Lower lobe of right lung (tissue), 2 donors: ENCODE measurements around the gene SF3A1. TPM values are rescaled to one million over a fixed set of nuclear protein-coding genes. Genes with fewer than 3 reads are reported as not detected.
"Not testable (repeated sequence)": the region's sequence is repeated elsewhere in the genome, so short reads cannot be mapped to it uniquely, and the experiment has no call there.

Experiments used
- ATAC-seq, 2 donors: fragments of 200-7000 bp; cut with Tn5 transposase; one replicate each; pipeline ENCODE4 v1.9.1; 2020 to 2022; ENCODE audit warnings: mild to moderate bottlenecking in 2 of 2, moderate library complexity in 2 of 2
- DNase-seq: peaks from one replicate; pipeline ENCODE4 v3.0.0-alpha.2; 2020
- H3K27ac ChIP-seq: fragments of 200-600 bp; one replicate; pipeline ENCODE4 v1.8.0; 2022
- H3K27me3 ChIP-seq: fragments of 200-600 bp; one replicate; pipeline ENCODE4 v1.8.0; 2022; ENCODE audit warnings: low read depth
- H3K36me3 ChIP-seq: fragments of 200-600 bp; one replicate; pipeline ENCODE4 v1.8.0; 2022; ENCODE audit warnings: mild to moderate bottlenecking
- H3K4me1 ChIP-seq: fragments of 200-600 bp; one replicate; pipeline ENCODE4 v1.8.0; 2022
- H3K4me3 ChIP-seq: fragments of 200-600 bp; one replicate; pipeline ENCODE4 v1.8.0; 2022; ENCODE audit warnings: mild to moderate bottlenecking
- H3K9me3 ChIP-seq: fragments of 200-600 bp; one replicate; pipeline ENCODE4 v1.8.0; 2022
- intact Hi-C: fragments of 100-400 bp; cut with DNase I; formaldehyde crosslinking; loops from one replicate; pipeline ENCODE4 v1.11.0; 2022
- total RNA-seq: library from RNA; stranded (reverse); fragmentation: NEBNext Ultra II Directional; extraction: Animal tissue kit (Norgen Biotek cat#: 25700); gene quantifications from one replicate; pipeline ENCODE4 v1.2.1, GENCODE V29; 2021
- TF ChIP-seq, protein P1 (sequence below): fragments of 200-600 bp; IDR thresholded peaks from one replicate; pipeline ENCODE4 v1.8.0; 2022; ENCODE audit warnings: antibody characterized with exemption, mild to moderate bottlenecking
- donor health status: DM: no; HTN: yes; CAD: no; lungs with severe emphysema.

SF3A1 gene
- total RNA-seq, 1 donor from 2014 or later: 162 TPM

- intact Hi-C loops: no loop called here
- no peak for DNase-seq
- Histone ChIP-seq H3K27ac (no peak overlapping the region), H3K4me1 (peaks cover 18% of the 10 kb centered on the region), H3K4me3 (no peak overlapping the region), H3K36me3 (peaks cover 8% of the 10 kb centered on the region), H3K27me3 (peaks cover 12% of the 10 kb centered on the region), H3K9me3 (no peaks in the 10 kb centered on the region)
- TF ChIP-seq, protein P1, sequence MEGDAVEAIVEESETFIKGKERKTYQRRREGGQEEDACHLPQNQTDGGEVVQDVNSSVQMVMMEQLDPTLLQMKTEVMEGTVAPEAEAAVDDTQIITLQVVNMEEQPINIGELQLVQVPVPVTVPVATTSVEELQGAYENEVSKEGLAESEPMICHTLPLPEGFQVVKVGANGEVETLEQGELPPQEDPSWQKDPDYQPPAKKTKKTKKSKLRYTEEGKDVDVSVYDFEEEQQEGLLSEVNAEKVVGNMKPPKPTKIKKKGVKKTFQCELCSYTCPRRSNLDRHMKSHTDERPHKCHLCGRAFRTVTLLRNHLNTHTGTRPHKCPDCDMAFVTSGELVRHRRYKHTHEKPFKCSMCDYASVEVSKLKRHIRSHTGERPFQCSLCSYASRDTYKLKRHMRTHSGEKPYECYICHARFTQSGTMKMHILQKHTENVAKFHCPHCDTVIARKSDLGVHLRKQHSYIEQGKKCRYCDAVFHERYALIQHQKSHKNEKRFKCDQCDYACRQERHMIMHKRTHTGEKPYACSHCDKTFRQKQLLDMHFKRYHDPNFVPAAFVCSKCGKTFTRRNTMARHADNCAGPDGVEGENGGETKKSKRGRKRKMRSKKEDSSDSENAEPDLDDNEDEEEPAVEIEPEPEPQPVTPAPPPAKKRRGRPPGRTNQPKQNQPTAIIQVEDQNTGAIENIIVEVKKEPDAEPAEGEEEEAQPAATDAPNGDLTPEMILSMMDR: no peak
- ATAC-seq: no peak
Measured at GRCh38 chr22:30402028-30402765, 45.5 kb upstream of the SF3A1 start.

- H3K36me3 ChIP-seq, intact Hi-C loops, H3K9me3 ChIP-seq, ATAC-seq, DNase-seq, H3K4me3 ChIP-seq, H3K27ac ChIP-seq: not testable (repeated sequence)
- Histone ChIP-seq H3K27me3 (peaks cover 22% of the 10 kb centered on the region), H3K4me1 (peaks cover 29% of the 10 kb centered on the region)
Measured at GRCh38 chr22:30401024-30401423, 44.3 kb upstream of the SF3A1 start.

DNA sequence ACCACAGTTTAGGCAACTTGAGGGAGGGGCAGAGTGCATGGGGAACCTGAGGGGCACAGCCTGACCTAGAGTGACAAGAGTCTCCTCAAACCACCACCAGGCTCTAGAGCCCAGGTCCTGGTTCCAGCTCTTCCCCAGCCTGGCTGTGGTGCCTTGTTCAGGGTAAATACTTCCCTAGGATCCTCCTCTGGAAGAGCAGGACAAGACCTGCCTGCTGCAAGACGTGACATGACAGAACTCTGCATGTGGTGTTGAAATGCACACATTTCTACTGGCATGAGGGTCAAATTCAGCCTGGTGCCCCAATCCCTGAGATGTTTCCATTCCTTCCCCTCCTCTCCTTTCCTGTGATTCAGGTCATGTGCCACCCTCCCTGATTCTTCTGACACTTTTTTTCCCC lies 43.5 kb upstream of the SF3A1 start:
- H3K9me3 ChIP-seq: no peaks in the 10 kb centered on the region
- ATAC-seq: no peak
- H3K4me1 ChIP-seq: peaks cover 30% of the 10 kb centered on the region
- intact Hi-C loops: no loop called here
- no peaks in the 10 kb centered on the region for H3K36me3 ChIP-seq
- H3K4me3 ChIP-seq: no peak overlapping the region
- TF ChIP-seq, protein P1: no peak
- H3K27me3 ChIP-seq: peaks cover 22% of the 10 kb centered on the region
- no peak overlapping the region for H3K27ac ChIP-seq
- DNase-seq: no peak

- intact Hi-C loops: no loop called here
- H3K27ac ChIP-seq: no peak overlapping the region
- H3K4me1 ChIP-seq: peaks cover 30% of the 10 kb centered on the region
- H3K36me3 ChIP-seq: no peaks in the 10 kb centered on the region
- no peak overlapping the region for H3K4me3 ChIP-seq
- no peak for ATAC-seq
- peaks cover 22% of the 10 kb centered on the region for H3K27me3 ChIP-seq
- H3K9me3 ChIP-seq: no peaks in the 10 kb centered on the region
- no peak for DNase-seq
- TF ChIP-seq, protein P1: no peak
Measured at GRCh38 chr22:30399718-30400117, 43.0 kb upstream of the SF3A1 start.

DNA sequence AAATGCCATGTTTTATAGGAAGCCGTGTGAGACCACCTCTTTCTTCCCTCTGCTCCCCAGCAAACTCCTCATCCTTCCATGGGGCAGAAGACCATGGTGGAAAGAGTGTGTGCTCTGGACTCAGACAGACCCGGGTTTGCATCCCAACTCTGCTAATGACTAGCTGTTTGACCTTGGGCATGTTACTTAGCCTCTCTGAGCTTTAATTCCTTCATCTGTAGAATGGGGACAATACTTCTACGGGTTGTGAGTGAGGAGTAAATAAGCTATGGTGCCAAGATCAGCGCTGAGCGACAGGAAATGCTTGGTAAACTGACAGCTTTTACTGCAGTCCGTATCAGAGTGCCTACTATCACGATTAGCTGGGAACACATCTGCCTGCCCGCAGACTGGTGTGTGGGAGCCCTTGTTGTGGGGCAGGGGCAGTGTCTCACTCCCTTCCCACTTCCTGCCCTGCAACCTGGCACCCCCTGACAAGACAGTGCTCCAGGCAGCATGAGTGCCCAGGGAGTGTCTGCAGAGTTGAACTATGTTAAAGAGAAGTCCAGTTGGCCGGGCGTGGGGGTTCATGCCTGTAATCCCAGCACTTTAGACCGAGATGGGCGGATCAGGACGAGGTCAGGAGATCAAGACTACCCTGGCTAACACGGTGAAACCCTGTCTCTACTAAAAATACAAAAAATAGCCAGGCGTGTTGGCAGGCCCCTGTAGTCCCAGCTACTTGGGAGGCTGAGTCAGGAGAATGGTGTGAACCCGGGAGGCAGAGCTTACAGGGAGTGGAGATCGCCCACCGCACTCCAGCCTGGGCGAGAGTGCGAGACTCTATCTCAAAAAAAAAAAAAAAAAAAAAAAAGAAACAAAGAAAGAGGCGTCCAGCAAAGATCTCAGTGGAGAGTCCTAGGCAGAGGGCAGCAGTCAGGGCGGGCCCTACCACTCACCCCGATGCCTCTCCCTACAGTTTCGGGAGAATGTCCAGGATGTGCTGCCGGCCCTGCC lies 42.3 kb upstream of the SF3A1 start:
- DNase-seq (no peak), ATAC-seq (no peak)
- no peak overlapping the region for H3K4me3 ChIP-seq
- peaks cover 30% of the 10 kb centered on the region for H3K4me1 ChIP-seq
- no peak overlapping the region for H3K27ac ChIP-seq
- intact Hi-C loops: no loop called here
- H3K27me3 ChIP-seq: peaks cover 22% of the 10 kb centered on the region
- TF ChIP-seq, protein P1: no peak
- H3K9me3 ChIP-seq: no peaks in the 10 kb centered on the region
- no peaks in the 10 kb centered on the region for H3K36me3 ChIP-seq
